A549 (cell line): ENCODE results near the gene CCRL2. TPM values are rescaled to one million over a fixed set of nuclear protein-coding genes. Genes with fewer than 3 reads are reported as not detected.
"Not testable (repeated sequence)": the region's sequence is repeated elsewhere in the genome, so short reads cannot be mapped to it uniquely, and the experiment has no call there.

Source experiments
- ATAC-seq, 2 experiments: fragments of 200-7000 bp in 1 of 2; fragments of >200 bp in 1 of 2; cut with Nextera tagmentation in 1 of 2; cut with Tn5 transposase in 1 of 2; 3 replicates each; pipeline versions ENCODE4 v1.8.0 to v1.9.1; 2018 to 2020; ENCODE audit warnings: mild to moderate bottlenecking in 1 of 2, moderate library complexity in 1 of 2
- CTCF ChIA-PET: fragments of 300-600 bp; sonication (Branson Sonifier 250); formaldehyde crosslinking; extraction: SDS; loops from one replicate; lab custom pipeline; 2021; ENCODE audit warnings: antibody characterized with exemption, inconsistent platforms; lab: Yijun Ruan, JAX
- POLR2A ChIA-PET: fragments of 350-600 bp; formaldehyde crosslinking; extraction: SDS; loops from one replicate; lab custom pipeline; 2021; ENCODE audit warnings: antibody characterized with exemption, inconsistent platforms; lab: Yijun Ruan, JAX
- DNase-seq, 2 experiments: peaks; one replicate each; pipeline versions ENCODE4 v3.0.0 to v3.0.0-alpha.2; 2011 to 2016; ENCODE audit warnings: low read depth in 1 of 2, low spot score in 1 of 2
- FAIRE-seq: peaks from 2 replicates; lab custom pipeline; 2011; peaks lifted over from hg19 to GRCh38; lab: Jason Lieb, UNC
- H3K27ac ChIP-seq, 2 experiments: fragments of >200 bp; sonication (Bioruptor Twin); formaldehyde crosslinking; 3 replicates each; pipeline ENCODE4 v1.5.1; 2016 to 2017
- H3K4me1 ChIP-seq: fragments of >200 bp; sonication (Bioruptor Twin); formaldehyde crosslinking; 3 replicates; pipeline ENCODE4 v1.6.1; 2016
- H3K4me2 ChIP-seq: fragments of >200 bp; sonication (Bioruptor Twin); formaldehyde crosslinking; 3 replicates; pipeline ENCODE4 v1.6.1; 2016
- H3K4me3 ChIP-seq: fragments of >200 bp; sonication (Bioruptor Twin); formaldehyde crosslinking; 3 replicates; pipeline ENCODE4 v1.5.1; 2016
- H3K9me3 ChIP-seq: fragments of >200 bp; sonication (Bioruptor Twin); formaldehyde crosslinking; 3 replicates; pipeline ENCODE4 v1.6.1; 2016
- BHLHE40 ChIP-seq: IDR thresholded peaks from 2 replicates; pipeline ENCODE4 v1.6.1; 2012; ENCODE audit warnings: low read depth, low read length, inconsistent platforms
- CBX8 ChIP-seq: fragments of 200-600 bp; sonication (generic); IDR thresholded peaks from 2 replicates; pipeline ENCODE4 v1.6.1; 2016
- CHD4 ChIP-seq: fragments of 200-600 bp; sonication (generic); IDR thresholded peaks from 2 replicates; pipeline ENCODE4 v1.6.1; 2016; ENCODE audit warnings: antibody characterized with exemption, mild to moderate bottlenecking, borderline replicate concordance
- CTCF ChIP-seq: fragments of >200 bp; sonication (Bioruptor Twin); formaldehyde crosslinking; IDR thresholded peaks from 3 replicates; pipeline ENCODE4 v1.5.1; 2016
- ELK1 ChIP-seq: fragments of 150-350 bp; IDR thresholded peaks from 2 replicates; pipeline ENCODE4 v1.6.1; 2014; ENCODE audit warnings: low read depth, mild to moderate bottlenecking, low read length
- EP300 ChIP-seq, 2 experiments: fragments of >200 bp; sonication (Bioruptor Twin); formaldehyde crosslinking; IDR thresholded peaks; 2 replicates in 1 of 2; 3 replicates in 1 of 2; pipeline ENCODE4 v1.6.1; 2016 to 2017
- FOSL2 ChIP-seq, 2 experiments: fragments of 450-650 bp in 1 of 2; fragments of >200 bp in 1 of 2; sonication (Bioruptor Twin) in 1 of 2; formaldehyde crosslinking; IDR thresholded peaks; 2 replicates each; pipeline versions ENCODE4 v1.5.0 to v1.6.1; 2016 to 2020; ENCODE audit warnings: mild to moderate bottlenecking in 1 of 2, moderate library complexity in 1 of 2
- HEYL ChIP-seq: fragments of 250-450 bp; sonication (Bioruptor Pico); IDR thresholded peaks from 2 replicates; pipeline ENCODE4 v1.8.0; 2021; ENCODE audit warnings: mild to moderate bottlenecking, moderate library complexity
- HOXB13 ChIP-seq: fragments of 250-450 bp; sonication (Bioruptor Pico); IDR thresholded peaks from 2 replicates; pipeline ENCODE4 v1.5.0; 2020; ENCODE audit warnings: low read depth, mild to moderate bottlenecking, moderate library complexity
- HOXB5 ChIP-seq: fragments of 250-450 bp; sonication (Bioruptor Pico); IDR thresholded peaks from 2 replicates; pipeline ENCODE4 v1.5.0; 2020; ENCODE audit warnings: mild to moderate bottlenecking, moderate library complexity
- KDM1A ChIP-seq: fragments of 200-600 bp; sonication (generic); IDR thresholded peaks from 2 replicates; pipeline ENCODE4 v1.6.1; 2016; ENCODE audit warnings: low read depth, mild to moderate bottlenecking
- KDM5A ChIP-seq: fragments of 200-600 bp; sonication (generic); IDR thresholded peaks from 2 replicates; pipeline ENCODE4 v1.6.1; 2016; ENCODE audit warnings: antibody characterized with exemption, mild to moderate bottlenecking
- MAZ ChIP-seq: fragments of 150-350 bp; IDR thresholded peaks from 2 replicates; pipeline ENCODE4 v1.6.1; 2014; ENCODE audit warnings: antibody characterized with exemption, low read depth, low read length, borderline replicate concordance
- MYC ChIP-seq: IDR thresholded peaks from 2 replicates; pipeline ENCODE4 v1.6.1; 2012; ENCODE audit warnings: mild to moderate bottlenecking, inconsistent platforms, low read length, improper control_type of control experiment, borderline replicate concordance
- NFE2L2 ChIP-seq: fragments of 150-350 bp; conservative IDR thresholded peaks from 2 replicates; pipeline ENCODE4 v1.6.1; 2014; ENCODE audit warnings: low read length
- POLR2A ChIP-seq: IDR thresholded peaks from 2 replicates; pipeline ENCODE4 v1.6.1; 2012; ENCODE audit warnings: mild to moderate bottlenecking, low read length
- RAD21 ChIP-seq, 2 experiments: fragments of >200 bp in 1 of 2; sonication (Bioruptor Twin) in 1 of 2; formaldehyde crosslinking in 1 of 2; IDR thresholded peaks in 1 of 2; conservative IDR thresholded peaks in 1 of 2; 2 replicates in 1 of 2; 3 replicates in 1 of 2; pipeline ENCODE4 v1.6.1; 2012 to 2018; ENCODE audit warnings: inconsistent platforms in 1 of 2
- RNF2 ChIP-seq: fragments of 200-600 bp; sonication (generic); IDR thresholded peaks from 2 replicates; pipeline ENCODE4 v1.6.1; 2016; ENCODE audit warnings: low read depth, mild to moderate bottlenecking, antibody characterized with exemption, moderate library complexity, borderline replicate concordance
- TFCP2L1 ChIP-seq: fragments of 250-450 bp; sonication (Bioruptor Pico); IDR thresholded peaks from 2 replicates; pipeline ENCODE4 v1.5.0; 2021; ENCODE audit warnings: mild to moderate bottlenecking
- ZC3H11A ChIP-seq: fragments of 450-650 bp; IDR thresholded peaks from 2 replicates; pipeline ENCODE4 v1.6.1; 2014; ENCODE audit warnings: antibody characterized with exemption, mild to moderate bottlenecking
- ZFP36 ChIP-seq: fragments of 450-650 bp; IDR thresholded peaks from 2 replicates; pipeline ENCODE4 v1.6.1; 2014; ENCODE audit warnings: borderline replicate concordance; ENCODE audit not compliant: partially characterized antibody
- ZNF302 ChIP-seq: fragments of 250-450 bp; sonication (Bioruptor Pico); IDR thresholded peaks from 2 replicates; pipeline ENCODE4 v1.9.0; 2021; ENCODE audit warnings: inconsistent platforms, mild to moderate bottlenecking, moderate library complexity
- ZSCAN20 ChIP-seq: fragments of 250-450 bp; sonication (Bioruptor Pico); IDR thresholded peaks from 2 replicates; pipeline ENCODE4 v1.8.0; 2022; ENCODE audit warnings: mild to moderate bottlenecking, moderate library complexity
- WGBS: methylation state at CpG from one replicate; pipeline ENCODE4 v1.1.6; 2017; ENCODE audit errors: missing lambda C conversion rate; 5-methylcytosine and 5-hydroxymethylcytosine counted together
- polyA plus RNA-seq, 4 experiments: library from polyadenylated mRNA; depleted of rRNA in 3 of 4; stranded (reverse); fragments of >200 nt; fragmentation: RNase III in 1 of 4; extraction: RNeasy Plus Mini Kit Qiagen cat#74134 plus additional on column Dnase treatment in 1 of 4; gene quantifications; 2 replicates in 3 of 4; 3 replicates in 1 of 4; pipeline ENCODE4 v1.2.3, GENCODE V29; 2011 to 2017
- TF ChIP-seq, protein P1 (sequence below): fragments of >200 bp; sonication (Bioruptor Twin); formaldehyde crosslinking; IDR thresholded peaks from 2 replicates; pipeline ENCODE4 v1.6.1; 2016
- TF ChIP-seq, protein P2 (sequence below): IDR thresholded peaks from 2 replicates; pipeline ENCODE4 v1.6.1; 2012
- TF ChIP-seq, protein P3 (sequence below): fragments of 450-650 bp; IDR thresholded peaks from 2 replicates; pipeline ENCODE4 v1.6.1; 2014; ENCODE audit warnings: antibody characterized with exemption

The CCRL2 gene
- polyA plus RNA-seq, 2 of the 4 experiments (the other 2 are of a cell fraction): not detected

DNA sequence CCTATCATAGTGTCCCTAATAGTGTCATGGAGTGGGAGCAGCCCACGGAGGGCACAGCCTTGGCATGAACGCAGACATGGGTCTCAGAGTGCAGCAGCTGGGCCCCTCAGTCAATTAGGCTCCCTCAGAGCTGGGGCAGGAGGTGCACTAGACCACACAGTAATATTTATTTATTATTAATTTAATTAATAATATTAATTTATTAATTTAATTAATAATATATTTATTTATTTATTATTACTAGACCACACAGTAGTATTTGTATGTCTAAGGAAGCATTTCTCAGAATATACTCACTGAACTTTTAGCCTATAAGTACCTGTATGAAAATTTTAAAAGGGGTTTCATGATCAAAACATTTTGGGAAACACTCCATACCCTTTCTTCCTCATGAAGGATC, 5.5 kb upstream of the CCRL2 start:
- Histone ChIP-seq H3K4me3 (no peak overlapping the region), H3K4me2 (no peak overlapping the region), H3K27ac (no peak overlapping the region), H3K9me3 (no peaks in the 10 kb centered on the region), H3K4me1 (no peaks in the 10 kb centered on the region)
- ChIA-PET POLR2A (no interaction called here), CTCF (interaction anchor here (0.8 kb wide), 1 partner anchor 23 kb away, joined by 3 read pairs; no protein-coding TSS in a partner anchor)
- no peak for DNase-seq
- 83% methylated on average over 2 of the region's 2 CpGs for WGBS
- no peak for FAIRE-seq
- no peak for ATAC-seq
- no peak for TF ChIP-seq HOXB13 (CRISPR knock-in tag)
- no peak for TF ChIP-seq ZC3H11A
- TF ChIP-seq BHLHE40: no peak
- TF ChIP-seq ZSCAN20 (CRISPR knock-in tag): no peak
- TF ChIP-seq HEYL (CRISPR knock-in tag): no peak
- TF ChIP-seq CBX8: no peak
- TF ChIP-seq ELK1: no peak
- no peak for TF ChIP-seq MYC
- TF ChIP-seq ZFP36: no peak
- TF ChIP-seq, protein P1, sequence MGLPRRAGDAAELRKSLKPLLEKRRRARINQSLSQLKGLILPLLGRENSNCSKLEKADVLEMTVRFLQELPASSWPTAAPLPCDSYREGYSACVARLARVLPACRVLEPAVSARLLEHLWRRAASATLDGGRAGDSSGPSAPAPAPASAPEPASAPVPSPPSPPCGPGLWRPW: no peak

DNA sequence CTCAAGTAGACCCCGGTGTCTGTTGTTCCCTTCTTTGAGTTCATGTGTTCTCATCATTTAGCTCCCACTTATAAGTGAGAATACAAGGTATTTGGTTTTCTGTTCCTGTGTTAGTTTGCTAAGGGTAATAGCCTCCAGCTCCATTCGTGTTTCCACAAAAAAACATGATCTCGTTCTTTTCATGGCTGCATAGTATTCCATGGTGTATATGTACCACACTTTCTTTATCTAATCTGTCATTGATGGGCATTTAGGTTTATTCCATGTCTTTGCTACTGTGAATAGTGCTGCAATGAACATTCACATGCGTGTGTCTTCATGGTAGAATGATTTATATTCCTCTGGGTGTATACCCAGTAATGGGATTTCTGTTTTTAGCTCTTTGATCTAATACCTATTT, 4.2 kb upstream of the CCRL2 start:
- ATAC-seq, FAIRE-seq, POLR2A ChIA-PET, H3K4me3 ChIP-seq, H3K4me1 ChIP-seq, CTCF ChIA-PET, H3K27ac ChIP-seq, H3K4me2 ChIP-seq, H3K9me3 ChIP-seq, DNase-seq: not testable (repeated sequence)
- 25% methylated on average over 4 of the region's 4 CpGs for WGBS

DNA sequence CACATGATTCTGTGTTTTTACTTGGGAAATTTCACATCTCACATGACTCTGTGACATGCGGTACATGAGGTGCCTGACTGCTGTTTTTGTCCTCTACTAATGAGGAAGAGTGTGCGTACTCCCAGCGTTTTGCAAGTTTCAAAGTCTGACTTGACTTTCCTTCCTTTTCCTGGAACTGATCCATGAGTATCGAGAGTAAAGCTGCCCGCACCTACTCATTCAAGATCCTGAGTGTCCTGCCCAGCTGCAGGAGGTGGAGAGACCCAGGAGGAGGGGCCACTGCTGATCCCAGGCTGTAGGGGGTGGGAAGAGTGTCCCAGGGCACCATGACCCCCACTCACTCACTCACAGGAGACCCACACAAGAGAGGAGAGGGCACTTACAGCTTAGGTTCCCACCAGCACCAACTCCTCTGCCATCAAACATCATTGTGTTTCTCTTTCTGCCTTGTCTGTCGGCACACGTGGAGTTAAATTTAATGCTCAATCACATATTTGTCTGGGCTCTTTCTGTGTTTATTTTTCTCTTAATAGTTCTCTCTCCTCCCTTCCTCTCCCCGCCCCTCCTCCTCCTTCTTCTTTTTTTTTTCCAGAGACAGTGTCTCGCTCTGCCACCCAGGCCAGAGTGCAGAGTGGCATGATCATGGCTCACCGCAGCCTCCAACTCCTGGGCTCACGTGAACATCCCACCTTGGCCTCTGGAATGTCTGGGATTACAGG, 1.6 kb upstream of the CCRL2 start:
- Histone ChIP-seq H3K9me3 (no peaks in the 10 kb centered on the region), H3K4me3 (no peak overlapping the region), H3K27ac (no peak overlapping the region), H3K4me1 (no peaks in the 10 kb centered on the region), H3K4me2 (no peak overlapping the region)
- no peak for FAIRE-seq
- CTCF ChIA-PET: no interaction called here
- POLR2A ChIA-PET: no interaction called here
- DNase-seq: no peak
- 58% methylated on average over 8 of the region's 11 CpGs for WGBS
- ATAC-seq: no peak
- no peak for TF ChIP-seq KDM5A

- DNase-seq (no peak), FAIRE-seq (no peak), ATAC-seq (no peak)
- H3K27ac ChIP-seq: no peak overlapping the region
- CTCF ChIA-PET: no interaction called here
- H3K4me3 ChIP-seq: no peak overlapping the region
- POLR2A ChIA-PET: no interaction called here
- TF ChIP-seq EP300 (IDR thresholded peaks at IDR 0.05) (no peak), TFCP2L1 (CRISPR knock-in tag) (no peak), MAZ (no peak), CTCF (no peak), HOXB13 (CRISPR knock-in tag) (no peak), ZNF302 (no peak), NFE2L2 (no peak), POLR2A (no peak), HOXB5 (CRISPR knock-in tag) (no peak), RAD21 (conservative IDR thresholded peaks at IDR 0.05 in 1 of 2, IDR thresholded peaks at IDR 0.05 in 1 of 2) (no peak), KDM5A (no peak), CHD4 (no peak), FOSL2 (IDR thresholded peaks at IDR 0.05) (no peak), FOSL2 (CRISPR knock-in tag; IDR thresholded peaks at IDR 0.05) (no peak), RNF2 (no peak), KDM1A (no peak)
- TF ChIP-seq, protein P2, sequence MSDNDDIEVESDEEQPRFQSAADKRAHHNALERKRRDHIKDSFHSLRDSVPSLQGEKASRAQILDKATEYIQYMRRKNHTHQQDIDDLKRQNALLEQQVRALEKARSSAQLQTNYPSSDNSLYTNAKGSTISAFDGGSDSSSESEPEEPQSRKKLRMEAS: no peak
- TF ChIP-seq, protein P3, sequence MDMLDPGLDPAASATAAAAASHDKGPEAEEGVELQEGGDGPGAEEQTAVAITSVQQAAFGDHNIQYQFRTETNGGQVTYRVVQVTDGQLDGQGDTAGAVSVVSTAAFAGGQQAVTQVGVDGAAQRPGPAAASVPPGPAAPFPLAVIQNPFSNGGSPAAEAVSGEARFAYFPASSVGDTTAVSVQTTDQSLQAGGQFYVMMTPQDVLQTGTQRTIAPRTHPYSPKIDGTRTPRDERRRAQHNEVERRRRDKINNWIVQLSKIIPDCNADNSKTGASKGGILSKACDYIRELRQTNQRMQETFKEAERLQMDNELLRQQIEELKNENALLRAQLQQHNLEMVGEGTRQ: no peak
- no peak overlapping the region for H3K4me2 ChIP-seq
- no peaks in the 10 kb centered on the region for H3K9me3 ChIP-seq
- 73% methylated on average over 4 of the region's 4 CpGs for WGBS
- H3K4me1 ChIP-seq: no peaks in the 10 kb centered on the region
These were observed 644 bp upstream of the CCRL2 start for GRCh38 chr3:46406443-46406787.
